Endothelial cell of umbilical vein (primary cell): ENCODE measurements around the gene ZNF385C. TPM values are rescaled to one million over a fixed set of nuclear protein-coding genes. Genes with fewer than 3 reads are reported as not detected.

Source experiments
- BruUV-seq: library from RNA; stranded (reverse); fragments of 400-500 nt; replicated peaks from 2 replicates; lab custom pipeline; 2021; lab: Mats Ljungman, UMichigan
- CTCF ChIA-PET: fragments of 300-600, 350-600 bp; sonication (Branson Sonifier 250); formaldehyde crosslinking; loops from one replicate; lab custom pipeline; 2021; ENCODE audit warnings: antibody characterized with exemption, inconsistent platforms; lab: Charles Lee
- POLR2A ChIA-PET: fragments of 300-600, 350-600 bp; sonication (Branson Sonifier 250); formaldehyde crosslinking; loops from one replicate; lab custom pipeline; 2021; ENCODE audit warnings: antibody characterized with exemption, inconsistent platforms; lab: Charles Lee
- DNase-seq: peaks from one replicate; pipeline ENCODE4 v3.0.0-alpha.2; 2011; ENCODE audit warnings: low read depth, low spot score
- FAIRE-seq: peaks from 2 replicates; lab custom pipeline; 2011; peaks lifted over from hg19 to GRCh38; lab: Jason Lieb, UNC
- H2AFZ ChIP-seq: 2 replicates; pipeline ENCODE4 v1.6.0; 2012; ENCODE audit warnings: low read depth, low read length, control low read depth, inconsistent platforms
- H3K27ac ChIP-seq: 2 replicates; pipeline ENCODE4 v1.5.1; 2011; ENCODE audit warnings: low read depth, mild to moderate bottlenecking, control low read depth, low read length, moderate library complexity; ENCODE audit not compliant: insufficient read depth
- H3K27me3 ChIP-seq, 2 experiments: 2 replicates each; pipeline versions ENCODE4 v1.6.0 to v1.6.1; 2011; ENCODE audit warnings: low read length in 2 of 2, mixed read lengths in 1 of 2; ENCODE audit not compliant: control insufficient read depth in 2 of 2, insufficient read depth in 2 of 2
- H3K36me3 ChIP-seq, 2 experiments: 2 replicates in 1 of 2; 3 replicates in 1 of 2; pipeline ENCODE4 v1.5.1; 2011; ENCODE audit warnings: low read length in 2 of 2, mild to moderate bottlenecking in 1 of 2, moderate library complexity in 1 of 2; ENCODE audit not compliant: control insufficient read depth in 2 of 2, insufficient read depth in 2 of 2; ENCODE audit errors: extremely low read depth in 1 of 2
- H3K4me1 ChIP-seq: 3 replicates; pipeline ENCODE4 v1.5.1; 2011; ENCODE audit warnings: mild to moderate bottlenecking, low read length; ENCODE audit not compliant: control insufficient read depth, insufficient read depth; ENCODE audit errors: extremely low read depth
- H3K4me2 ChIP-seq: 2 replicates; pipeline ENCODE4 v1.6.1; 2011; ENCODE audit warnings: low read length, control low read depth, mixed read lengths; ENCODE audit not compliant: insufficient read depth
- H3K4me3 ChIP-seq, 3 experiments: fragments of 200-600 bp in 1 of 3; sonication (generic), shearing (Covaris generic) in 1 of 3; replicated peaks in 1 of 3; 2 replicates each; pipeline ENCODE4 v1.5.1; 2011 to 2016; ENCODE audit warnings: control low read depth in 3 of 3, low read length in 3 of 3, mild to moderate bottlenecking in 2 of 3, inconsistent platforms in 1 of 3, low read depth in 1 of 3, moderate library complexity in 1 of 3; ENCODE audit not compliant: insufficient read depth in 1 of 3
- H3K79me2 ChIP-seq: 2 replicates; pipeline ENCODE4 v1.6.0; 2012; ENCODE audit warnings: low read length, inconsistent platforms; ENCODE audit not compliant: control insufficient read depth, insufficient read depth
- H3K9ac ChIP-seq: replicated peaks from 2 replicates; pipeline ENCODE3; 2011; ENCODE audit warnings: low read length, control low read depth; ENCODE audit not compliant: insufficient read depth; ENCODE audit errors: extremely low read depth
- H3K9me1 ChIP-seq: replicated peaks from 3 replicates; pipeline ENCODE4 v1.6.0; 2011; ENCODE audit warnings: mild to moderate bottlenecking, low read length; ENCODE audit not compliant: control insufficient read depth, insufficient read depth; ENCODE audit errors: extremely low read depth
- H3K9me3 ChIP-seq: replicated peaks from 2 replicates; pipeline ENCODE4 v1.5.1; 2012; ENCODE audit warnings: low read length, inconsistent platforms; ENCODE audit not compliant: control insufficient read depth, insufficient read depth
- H4K20me1 ChIP-seq: replicated peaks from 2 replicates; pipeline ENCODE3; 2011; ENCODE audit warnings: mild to moderate bottlenecking, low read length; ENCODE audit not compliant: control insufficient read depth, insufficient read depth; ENCODE audit errors: extremely low read depth
- EZH2 ChIP-seq: IDR thresholded peaks from 2 replicates; pipeline ENCODE4 v1.6.1; 2012; ENCODE audit warnings: borderline replicate concordance, low read depth, mild to moderate bottlenecking, moderate library complexity, low read length, inconsistent platforms; ENCODE audit not compliant: severe bottlenecking
- FOS ChIP-seq: IDR thresholded peaks from 2 replicates; pipeline ENCODE4 v1.6.1; 2011; ENCODE audit warnings: mild to moderate bottlenecking, low read length, moderate library complexity, borderline replicate concordance; ENCODE audit not compliant: insufficient read depth
- GATA2 ChIP-seq: IDR thresholded peaks from 2 replicates; pipeline ENCODE4 v1.7.0; 2011; ENCODE audit warnings: low read depth, mild to moderate bottlenecking, moderate library complexity, mixed read lengths, low read length; ENCODE audit not compliant: insufficient read length, insufficient read depth
- JUN ChIP-seq: IDR thresholded peaks from 2 replicates; pipeline ENCODE4 v1.6.1; 2011; ENCODE audit warnings: borderline replicate concordance, low read depth; ENCODE audit not compliant: insufficient read length, insufficient read depth
- MYC ChIP-seq: IDR thresholded peaks from one replicate; pipeline ENCODE4 v1.6.1; 2011; ENCODE audit warnings: mild to moderate bottlenecking, low read depth, low read length
- POLR2A ChIP-seq: IDR thresholded peaks from 2 replicates; pipeline ENCODE4 v1.6.1; 2012; ENCODE audit warnings: low read depth, mild to moderate bottlenecking, control low read depth, low read length
- POLR2AphosphoS5 ChIP-seq: IDR thresholded peaks from 2 replicates; pipeline ENCODE4 v1.6.1; 2012; ENCODE audit warnings: low read depth, mild to moderate bottlenecking, control low read depth, low read length, moderate library complexity; ENCODE audit not compliant: insufficient read depth
- dilution Hi-C: fragments of 300-500 bp; cut with MboI; formaldehyde crosslinking; loops from one replicate; pipeline ENCODE4 v1.15.0; 2019; ENCODE audit warnings: low sequenced_read_pairs; ENCODE audit not compliant: extremely low pct_ligation_motif_present
- intact Hi-C: fragments of 100-400 bp; cut with micrococcal nuclease; formaldehyde crosslinking; loops from one replicate; pipeline ENCODE4 v1.10.0; 2022
- polyA plus RNA-seq, 4 experiments: library from polyadenylated mRNA; depleted of rRNA in 3 of 4; stranded (reverse) in 3 of 4; unstranded in 1 of 4; fragments of >200 nt; gene quantifications; 2 replicates each; pipeline versions ENCODE4 v1.2.1 to v1.2.3, GENCODE V29; 2011 to 2012; ENCODE audit warnings: missing spikeins in 1 of 4
- total RNA-seq: library from RNA; stranded (reverse); gene quantifications from 2 replicates; pipeline ENCODE4 v1.2.3, GENCODE V29; 2021
- TF ChIP-seq, protein P1 (sequence below), 2 donors: IDR thresholded peaks; 1 replicate in 1 of 2; 2 replicates in 1 of 2; pipeline ENCODE4 v1.5.1; 2011; ENCODE audit warnings: low read length in 2 of 2, mild to moderate bottlenecking in 2 of 2, moderate library complexity in 2 of 2, control low read depth in 1 of 2, inconsistent platforms in 1 of 2, low read depth in 1 of 2; ENCODE audit not compliant: insufficient read depth in 1 of 2; ENCODE audit errors: extremely low read depth in 1 of 2
- TF ChIP-seq, protein P2 (sequence below): IDR thresholded peaks from 2 replicates; pipeline ENCODE4 v1.6.1; 2011; ENCODE audit not compliant: insufficient read depth, insufficient read length

ZNF385C gene
- total and polyA plus RNA-seq, 2 donors (not counting 3 experiments of a cell fraction or from before 2014, with no cell fraction given) = 0.07 TPM; not detected in 1

DNA sequence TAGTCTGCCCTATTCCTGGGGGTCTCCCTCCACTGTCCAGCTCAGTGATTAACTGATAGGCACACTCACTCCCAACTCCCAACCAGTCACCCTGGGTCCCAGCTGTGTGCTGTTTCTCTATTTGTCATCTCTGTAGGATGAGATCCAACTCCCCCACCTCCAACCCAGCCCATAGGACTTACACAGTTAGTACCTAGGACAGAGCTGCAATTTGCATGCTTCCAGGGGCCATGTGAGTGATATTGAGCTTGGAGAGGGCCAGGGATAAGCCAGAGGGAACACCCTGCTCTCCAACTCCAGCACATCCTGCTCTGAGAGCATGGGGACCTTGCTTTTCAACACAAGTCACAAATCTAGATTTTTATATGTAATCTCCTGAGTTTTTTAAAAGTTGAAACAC is 56.7 kb downstream of the ZNF385C start:
- no peaks in the 10 kb centered on the region for H3K79me2 ChIP-seq
- no peak overlapping the region for H3K4me3 ChIP-seq
- dilution Hi-C loops (no loop called here), intact Hi-C loops (no loop called here)
- no peak for FAIRE-seq
- H3K4me2 ChIP-seq = no peak overlapping the region
- H4K20me1 ChIP-seq = no peaks in the 10 kb centered on the region
- no peak overlapping the region for H3K9ac ChIP-seq
- no peaks in the 10 kb centered on the region for H3K9me3 ChIP-seq
- DNase-seq = no peak
- no peaks in the 10 kb centered on the region for H3K27me3 ChIP-seq
- H3K36me3 ChIP-seq = no peaks in the 10 kb centered on the region
- TF ChIP-seq, protein P1, sequence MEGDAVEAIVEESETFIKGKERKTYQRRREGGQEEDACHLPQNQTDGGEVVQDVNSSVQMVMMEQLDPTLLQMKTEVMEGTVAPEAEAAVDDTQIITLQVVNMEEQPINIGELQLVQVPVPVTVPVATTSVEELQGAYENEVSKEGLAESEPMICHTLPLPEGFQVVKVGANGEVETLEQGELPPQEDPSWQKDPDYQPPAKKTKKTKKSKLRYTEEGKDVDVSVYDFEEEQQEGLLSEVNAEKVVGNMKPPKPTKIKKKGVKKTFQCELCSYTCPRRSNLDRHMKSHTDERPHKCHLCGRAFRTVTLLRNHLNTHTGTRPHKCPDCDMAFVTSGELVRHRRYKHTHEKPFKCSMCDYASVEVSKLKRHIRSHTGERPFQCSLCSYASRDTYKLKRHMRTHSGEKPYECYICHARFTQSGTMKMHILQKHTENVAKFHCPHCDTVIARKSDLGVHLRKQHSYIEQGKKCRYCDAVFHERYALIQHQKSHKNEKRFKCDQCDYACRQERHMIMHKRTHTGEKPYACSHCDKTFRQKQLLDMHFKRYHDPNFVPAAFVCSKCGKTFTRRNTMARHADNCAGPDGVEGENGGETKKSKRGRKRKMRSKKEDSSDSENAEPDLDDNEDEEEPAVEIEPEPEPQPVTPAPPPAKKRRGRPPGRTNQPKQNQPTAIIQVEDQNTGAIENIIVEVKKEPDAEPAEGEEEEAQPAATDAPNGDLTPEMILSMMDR (IDR thresholded peaks at IDR 0.05; ENCODE audit: extremely low read depth in 1 of 2, insufficient read depth in 1 of 2, low read depth in 1 of 2, low read length in 2 of 2) = no peak
- TF ChIP-seq FOS = no peak
- no peak for TF ChIP-seq POLR2AphosphoS5
- TF ChIP-seq, protein P2, sequence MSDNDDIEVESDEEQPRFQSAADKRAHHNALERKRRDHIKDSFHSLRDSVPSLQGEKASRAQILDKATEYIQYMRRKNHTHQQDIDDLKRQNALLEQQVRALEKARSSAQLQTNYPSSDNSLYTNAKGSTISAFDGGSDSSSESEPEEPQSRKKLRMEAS = no peak
- TF ChIP-seq MYC = no peak
- TF ChIP-seq GATA2 = no peak
- no peak for TF ChIP-seq EZH2
- TF ChIP-seq POLR2A = no peak
- no peak for TF ChIP-seq JUN
- H3K27ac ChIP-seq = no peak overlapping the region
- ChIA-PET POLR2A (no interaction called here), CTCF (interaction anchor here (0.8 to 3.2 kb wide), 7 partner anchors 8 to 60 kb away, joined by 3 to 21 read pairs (median 8); partner anchors contain the start of gene NKIRAS2)
- H3K4me1 ChIP-seq = no peaks in the 10 kb centered on the region
- H2AFZ ChIP-seq = no peak overlapping the region
- H3K9me1 ChIP-seq = no peaks in the 10 kb centered on the region
- no TSS peak for BruUV-seq
